Frontal cortex (tissue), 4 donors: ENCODE results near the gene TMTC2. TPM values are rescaled to one million over a fixed set of nuclear protein-coding genes. Genes with fewer than 3 reads are reported as not detected.
A peak's percentile ranks its signal among the peaks of the same experiment; 100 is the strongest.

Source experiments
- DNase-seq, 2 donors: peaks; one replicate each; pipeline ENCODE4 v3.0.0; 2012; ENCODE audit warnings: low spot score in 2 of 2
- FAIRE-seq: peaks from 2 replicates; lab custom pipeline; 2012; peaks lifted over from hg19 to GRCh38; lab: Jason Lieb, UNC
- total RNA-seq: library from RNA; depleted of rRNA; stranded (reverse); fragments of >200 nt; gene quantifications from one replicate; pipeline ENCODE4 v1.2.3, GENCODE V29; 2014
- donor health status: control.
- donor health status: control.
- donor health status: control.

The TMTC2 gene
- total RNA-seq, 1 donor from 2014 or later = 15.9 TPM

DNA sequence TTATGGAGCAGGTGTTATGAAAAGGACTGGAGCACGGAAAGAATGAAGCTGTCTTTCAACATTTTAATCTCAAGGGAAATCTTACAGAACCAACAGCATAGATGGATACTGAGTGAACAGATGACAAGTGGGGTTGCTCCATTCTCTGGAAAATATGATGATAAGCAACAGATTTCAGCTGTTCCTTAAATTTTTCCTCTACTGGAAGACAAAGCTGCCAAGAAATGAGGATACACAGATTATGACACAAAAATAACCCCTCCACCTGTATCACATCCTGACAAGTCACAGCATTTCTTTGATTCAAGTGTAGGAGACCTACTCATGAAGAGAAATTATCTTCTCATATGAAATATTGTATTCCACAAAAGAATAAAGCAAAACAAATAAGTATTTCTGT is 13.0 kb upstream of the TMTC2 start:
- FAIRE-seq = no peak

DNA sequence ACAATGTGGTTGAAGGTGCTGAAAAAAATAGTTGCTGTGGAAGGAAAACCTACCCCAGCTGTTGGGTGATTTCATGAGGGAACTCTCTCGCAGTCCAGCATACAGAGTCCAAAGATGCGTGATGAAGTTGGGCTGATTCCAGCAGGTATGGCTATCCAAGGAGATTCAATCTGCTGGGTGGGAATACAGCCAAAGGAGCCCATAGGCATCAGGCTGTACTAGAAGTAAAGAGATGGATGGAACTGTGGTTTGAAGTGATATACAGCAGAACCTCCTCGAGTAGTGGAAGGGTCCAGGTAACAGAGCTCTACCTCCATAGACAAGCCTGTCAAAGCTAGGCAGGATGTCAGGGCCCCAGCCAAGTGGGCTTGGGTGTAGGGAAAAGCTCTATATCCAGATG is 11.5 kb upstream of the TMTC2 start:
- DNase-seq (no peak), FAIRE-seq (no peak)

More for the DNA sequence above, 13.0 kb upstream of the TMTC2 start:
- DNase-seq = no peak

DNA sequence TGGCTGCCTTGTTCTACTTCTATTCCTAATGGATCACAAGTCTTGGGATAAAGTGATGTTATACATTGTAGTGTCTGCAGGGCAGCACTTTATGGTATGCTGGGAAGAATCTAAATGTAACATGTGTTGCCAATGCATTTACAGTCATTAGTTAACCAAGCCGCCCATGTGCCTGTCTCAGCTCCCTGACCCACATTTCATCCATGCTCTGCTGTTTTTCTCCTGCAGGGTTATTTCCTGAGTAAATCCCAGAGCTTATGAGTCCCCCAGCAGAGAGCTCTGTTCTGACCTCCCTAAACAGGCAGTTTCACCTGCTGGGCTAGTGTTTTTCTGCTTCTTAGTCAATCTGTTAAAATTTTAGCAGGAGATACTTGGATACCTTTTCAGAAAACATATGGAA is 4.4 kb upstream of the TMTC2 start:
- FAIRE-seq (no peak), DNase-seq (no peak)

DNA sequence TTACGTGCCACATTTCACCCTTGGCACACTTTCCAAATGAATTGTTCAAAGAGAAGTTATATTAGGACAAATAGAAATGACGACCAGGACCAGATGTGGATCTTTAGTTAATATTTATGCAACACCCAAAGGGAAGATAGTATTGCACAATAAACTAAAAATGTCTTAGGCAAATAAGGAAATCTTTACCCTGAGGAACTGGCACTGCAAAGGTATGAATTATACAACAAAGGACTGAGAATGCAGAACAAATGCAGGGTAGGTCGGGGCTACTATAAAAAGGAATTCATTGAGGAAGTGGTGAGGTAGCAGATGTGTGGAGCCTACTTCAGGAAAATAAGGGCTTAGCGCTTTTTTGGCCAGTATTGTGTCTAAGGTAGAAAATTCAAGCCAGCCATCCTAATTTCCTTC is 3.9 kb upstream of the TMTC2 start:
- FAIRE-seq = no peak
- no peak for DNase-seq

DNA sequence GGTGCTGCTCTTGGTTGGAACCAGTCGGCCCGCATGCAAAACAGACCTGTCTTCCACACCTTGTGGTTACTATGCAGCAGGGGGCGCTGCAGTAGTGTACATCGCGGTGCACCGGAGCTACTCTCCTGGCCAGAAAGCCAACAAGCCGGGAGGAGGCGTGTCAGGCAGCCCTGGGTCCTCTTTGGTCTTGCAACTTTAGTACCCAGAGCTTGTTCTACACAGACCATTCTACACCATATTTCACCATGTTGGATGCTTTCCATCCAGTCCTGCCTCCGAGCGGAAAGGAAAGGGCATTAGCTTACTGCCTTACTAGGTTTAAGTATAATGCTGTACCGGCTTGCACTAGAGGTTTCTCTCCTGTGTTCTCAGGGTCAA is 927 bp upstream of the TMTC2 start:
- FAIRE-seq (no peak), DNase-seq (peak; percentile 58 to 64)

DNA sequence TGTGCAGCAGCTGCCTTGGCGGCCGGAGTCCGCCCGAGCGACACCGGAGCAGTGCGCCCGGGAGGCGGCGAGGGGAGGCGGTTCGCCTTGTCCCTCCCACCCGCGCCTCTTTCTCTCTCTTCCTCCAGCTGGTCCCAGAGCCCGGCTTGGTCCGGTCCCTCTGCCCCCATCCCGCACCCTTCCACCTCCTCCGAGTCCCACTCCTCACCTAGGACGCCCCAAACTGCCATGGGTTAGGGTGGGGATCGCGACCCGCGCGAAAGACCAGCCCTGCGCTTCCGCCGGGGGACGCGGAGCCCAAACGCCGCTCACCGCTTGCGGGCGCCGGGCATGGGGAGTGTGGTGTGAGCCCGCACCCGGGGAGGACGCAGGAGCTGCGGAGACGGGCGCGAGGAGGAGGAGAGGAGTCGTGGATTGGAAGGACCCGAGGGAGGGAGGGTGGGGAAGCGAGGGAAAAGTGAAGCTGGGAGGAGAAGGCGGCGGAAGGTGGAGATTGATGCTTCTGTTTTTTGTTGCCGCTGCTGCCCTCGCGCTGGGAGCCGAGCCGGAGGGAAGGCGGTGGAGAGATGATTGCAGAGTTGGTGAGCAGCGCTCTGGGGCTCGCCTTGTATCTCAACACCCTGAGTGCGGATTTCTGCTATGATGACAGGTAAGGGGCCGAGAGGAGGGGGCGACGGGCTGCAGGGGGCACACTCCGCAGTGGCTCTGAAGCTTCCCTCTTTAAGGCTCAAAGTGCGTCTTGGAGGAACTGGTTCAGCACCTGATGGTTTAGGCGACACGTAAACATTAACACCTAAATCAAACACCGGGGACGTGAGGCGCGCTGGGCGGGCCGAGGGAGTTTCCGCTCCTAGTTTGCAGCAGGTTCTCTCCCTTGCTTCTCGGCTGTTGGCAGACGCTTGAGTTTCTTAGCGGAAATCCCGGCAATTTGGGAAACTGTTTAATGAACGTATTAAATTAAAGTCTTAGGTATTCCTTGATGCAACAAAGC is 610 bp downstream of the TMTC2 start:
- no peak for FAIRE-seq
- DNase-seq = no peak

DNA sequence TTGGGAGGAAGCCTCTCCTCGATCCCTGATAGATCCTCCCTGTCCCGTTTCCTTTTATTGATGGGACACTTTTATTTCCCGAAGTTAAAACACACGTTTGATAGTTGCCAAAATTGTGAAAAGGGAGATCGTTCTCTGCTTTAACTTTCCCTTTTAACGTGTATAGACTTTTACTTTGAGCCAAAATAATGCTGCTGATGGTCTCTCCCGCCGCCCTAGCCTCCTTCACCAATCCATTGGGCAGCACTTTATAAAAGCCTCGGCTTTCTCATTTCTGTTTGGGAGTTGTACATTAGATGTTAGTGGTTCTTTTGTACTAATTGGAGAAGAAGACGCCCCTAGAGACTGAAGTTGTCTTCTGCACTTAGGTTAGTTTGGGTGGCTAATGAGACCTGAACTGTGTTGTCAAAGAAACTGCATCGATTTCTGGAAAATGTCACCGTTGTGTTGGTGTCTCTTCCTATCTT is 1.4 kb downstream of the TMTC2 start:
- no peak for FAIRE-seq
- DNase-seq = no peak

DNA sequence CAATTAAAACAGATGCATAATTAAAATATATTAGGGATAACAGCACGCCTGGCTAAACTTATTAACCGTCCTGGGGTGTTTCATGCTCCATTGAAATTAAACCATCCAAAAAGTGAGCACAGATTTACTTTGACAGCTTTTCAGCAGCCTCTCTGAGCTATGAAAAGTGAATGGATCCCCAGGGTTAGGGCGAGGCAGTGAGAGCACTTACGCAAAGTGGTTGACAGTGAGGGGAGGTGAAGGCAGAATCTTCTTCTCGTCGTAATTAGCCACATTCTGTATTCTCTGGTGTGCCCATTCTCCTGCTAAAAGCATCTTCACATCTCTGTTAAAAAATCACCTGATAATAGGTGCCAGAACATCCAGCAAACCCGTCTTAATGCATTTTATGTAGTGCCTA is 1.9 kb downstream of the TMTC2 start:
- FAIRE-seq = no peak
- DNase-seq = no peak

DNA sequence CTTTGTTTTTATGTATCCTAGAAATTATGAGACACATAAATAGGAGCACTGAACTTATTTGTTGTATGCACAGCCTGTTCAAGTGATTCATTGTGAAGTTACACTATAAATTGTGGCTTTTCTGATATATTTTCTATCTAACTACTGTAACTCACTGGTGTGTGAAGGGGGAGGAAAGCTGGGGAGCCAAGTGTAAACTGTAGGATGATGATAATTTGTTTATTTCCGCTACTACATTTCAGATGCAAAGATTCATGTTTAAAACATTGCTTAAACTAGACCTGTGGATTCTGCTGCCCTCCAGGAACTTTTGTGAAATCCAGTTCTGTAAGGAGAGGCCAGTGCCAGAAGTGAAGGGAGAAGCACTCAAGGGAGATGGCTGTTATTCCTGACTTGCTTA is 3.3 kb downstream of the TMTC2 start:
- no peak for FAIRE-seq
- no peak for DNase-seq

DNA sequence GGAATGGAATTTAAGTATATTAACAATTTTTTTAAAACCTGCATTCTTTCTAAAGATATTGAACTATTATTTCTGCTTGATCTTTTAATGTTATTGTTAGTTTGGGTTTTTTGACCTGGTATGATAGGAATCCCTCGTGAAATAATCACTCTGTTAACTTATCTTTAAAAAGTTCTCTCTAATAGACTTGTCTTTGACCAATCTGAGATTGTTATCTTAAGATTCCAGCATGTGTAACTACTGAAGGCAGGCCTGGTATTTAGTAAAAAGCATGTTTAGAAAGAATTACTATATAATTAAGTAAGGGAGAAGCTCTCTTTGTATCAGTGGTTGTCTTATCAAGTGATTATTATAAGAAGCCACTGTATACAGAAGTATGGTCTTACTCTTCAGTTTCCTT is 4.8 kb downstream of the TMTC2 start:
- FAIRE-seq (peak; percentile 31), DNase-seq (no peak)

DNA sequence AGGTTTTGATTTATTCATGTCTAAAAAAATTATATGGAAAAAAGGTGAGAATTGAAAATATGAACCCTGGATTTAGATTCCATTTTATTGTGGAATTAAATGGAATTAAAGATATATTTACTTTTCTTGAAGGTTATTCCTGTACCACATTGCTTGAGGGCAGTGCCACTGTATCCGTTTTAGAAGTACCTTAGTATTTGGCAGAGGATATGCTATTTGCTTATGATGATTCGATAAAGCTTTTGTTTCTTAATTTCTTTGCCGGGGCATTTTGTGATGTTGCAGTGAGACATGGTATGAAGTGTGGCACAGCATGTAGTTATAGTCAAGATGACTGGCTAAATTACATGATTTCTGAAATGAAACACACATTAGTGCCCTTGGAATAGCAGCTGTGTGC is 7.6 kb downstream of the TMTC2 start:
- DNase-seq (no peak), FAIRE-seq (no peak)

DNA sequence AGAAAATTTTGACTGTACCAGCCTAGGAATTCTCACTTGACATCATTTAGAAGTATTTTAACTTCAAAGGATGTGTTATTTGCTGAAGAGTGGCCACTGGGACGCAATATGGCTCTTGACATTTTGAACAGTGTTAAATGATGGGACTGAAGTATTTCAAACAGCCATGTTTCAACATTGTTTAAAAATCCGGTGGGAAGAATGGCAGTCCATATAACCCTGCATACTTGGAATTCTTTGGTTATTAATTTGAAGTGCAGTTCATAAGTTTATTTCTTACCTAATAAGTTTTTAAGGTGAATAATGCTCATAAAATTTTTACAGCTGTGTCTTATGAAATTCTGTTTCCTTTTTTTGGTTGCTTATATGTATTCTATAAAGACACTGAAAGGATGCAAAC is 8.3 kb downstream of the TMTC2 start:
- no peak for FAIRE-seq
- DNase-seq = no peak

DNA sequence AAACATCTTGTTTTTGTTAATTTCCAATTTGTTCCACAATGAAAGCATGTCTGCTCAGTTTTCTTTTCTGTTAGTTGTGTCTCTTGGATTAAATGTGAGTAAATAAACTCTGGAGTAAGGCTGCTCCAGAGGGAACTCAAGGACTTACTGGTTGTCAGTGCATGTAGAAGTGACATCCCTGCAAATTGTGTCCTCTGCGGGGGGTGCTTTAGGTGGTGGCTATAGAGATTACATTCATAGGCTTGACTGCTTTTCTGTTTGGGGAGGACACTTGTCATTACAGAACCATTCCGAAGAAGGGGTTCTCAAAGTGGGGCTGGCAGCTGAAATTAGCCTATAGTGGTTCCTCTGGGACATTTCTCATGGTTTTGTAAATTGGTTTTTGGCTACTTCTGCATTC is 8.8 kb downstream of the TMTC2 start:
- no peak for DNase-seq
- no peak for FAIRE-seq

DNA sequence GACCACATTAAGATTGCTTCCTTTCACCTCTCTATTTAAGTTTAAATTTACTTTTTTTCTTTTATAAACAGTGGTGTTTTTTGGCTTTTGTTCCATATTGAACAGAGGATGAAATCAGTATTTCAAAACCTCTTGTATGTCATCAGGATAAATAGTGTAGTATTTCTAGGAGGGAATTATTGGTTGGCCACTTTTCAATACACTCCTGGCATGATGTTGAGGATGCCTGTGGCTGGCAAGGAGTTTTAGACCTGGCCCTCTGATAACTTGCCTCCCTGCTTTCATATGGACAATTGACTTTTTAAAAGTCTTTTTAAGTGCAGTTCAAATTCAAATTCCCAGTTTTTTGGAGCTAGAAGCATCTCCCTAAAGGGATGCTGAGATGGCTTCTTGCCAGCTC is 9.8 kb downstream of the TMTC2 start:
- DNase-seq (no peak), FAIRE-seq (no peak)

DNA sequence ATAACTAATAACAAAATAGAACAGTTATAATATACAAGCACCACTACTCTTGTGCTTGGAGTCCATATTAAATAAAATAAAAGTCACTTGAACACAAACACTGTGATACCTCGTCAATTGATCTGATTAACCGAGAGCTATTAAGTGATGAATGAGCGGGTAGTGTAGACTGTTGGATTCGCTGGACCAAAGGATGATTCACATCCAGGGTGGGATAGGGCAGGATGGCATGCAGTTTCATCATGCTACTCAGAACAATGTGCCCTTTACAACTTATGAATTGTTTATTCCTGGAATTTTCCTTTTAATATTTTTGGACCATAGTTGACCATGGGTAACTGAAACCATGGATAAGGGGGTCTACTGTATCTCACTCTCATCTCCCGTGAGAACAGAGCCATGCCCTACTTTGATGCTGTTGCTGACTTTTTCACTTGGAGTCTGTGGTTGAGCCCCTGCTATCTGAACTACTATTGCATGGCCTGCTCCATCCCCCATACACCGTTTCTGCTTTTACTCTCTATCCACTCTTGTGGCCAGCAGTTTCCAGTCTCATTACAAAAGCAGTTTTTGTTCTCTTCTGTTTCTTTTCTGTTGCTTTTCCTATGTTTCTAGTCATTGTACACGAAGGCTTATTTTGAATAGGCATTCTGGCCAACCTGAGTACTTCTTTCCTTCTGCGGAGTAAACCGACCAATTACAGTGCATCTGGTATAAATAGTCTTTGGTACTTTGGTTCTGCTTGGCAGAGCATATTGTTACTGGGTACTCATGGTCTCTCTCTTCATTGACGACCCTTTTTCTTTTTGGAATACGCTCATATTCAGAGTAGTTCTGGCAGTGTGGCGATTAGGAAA is 12.2 kb downstream of the TMTC2 start:
- FAIRE-seq = no peak
- DNase-seq = no peak

DNA sequence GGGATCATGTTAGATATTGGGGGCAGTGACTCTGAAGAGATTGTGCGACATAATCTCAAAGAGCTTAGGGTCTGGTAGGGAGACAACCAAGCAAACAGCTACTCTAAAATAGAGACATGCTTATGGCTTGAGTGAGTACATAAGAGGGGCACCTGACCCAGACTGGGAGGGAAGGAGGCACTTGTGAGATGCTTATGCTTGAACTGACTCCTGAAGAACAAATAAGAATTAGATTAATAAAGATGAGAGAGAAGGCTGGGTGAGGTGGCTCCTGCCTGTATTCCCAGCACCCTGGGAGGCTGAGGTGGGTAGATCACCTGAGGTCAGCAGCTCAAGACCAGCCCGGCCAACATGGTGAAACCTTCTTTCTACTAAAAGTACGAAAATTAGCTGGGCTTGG is 19.1 kb downstream of the TMTC2 start:
- no peak for FAIRE-seq
- no peak for DNase-seq

DNA sequence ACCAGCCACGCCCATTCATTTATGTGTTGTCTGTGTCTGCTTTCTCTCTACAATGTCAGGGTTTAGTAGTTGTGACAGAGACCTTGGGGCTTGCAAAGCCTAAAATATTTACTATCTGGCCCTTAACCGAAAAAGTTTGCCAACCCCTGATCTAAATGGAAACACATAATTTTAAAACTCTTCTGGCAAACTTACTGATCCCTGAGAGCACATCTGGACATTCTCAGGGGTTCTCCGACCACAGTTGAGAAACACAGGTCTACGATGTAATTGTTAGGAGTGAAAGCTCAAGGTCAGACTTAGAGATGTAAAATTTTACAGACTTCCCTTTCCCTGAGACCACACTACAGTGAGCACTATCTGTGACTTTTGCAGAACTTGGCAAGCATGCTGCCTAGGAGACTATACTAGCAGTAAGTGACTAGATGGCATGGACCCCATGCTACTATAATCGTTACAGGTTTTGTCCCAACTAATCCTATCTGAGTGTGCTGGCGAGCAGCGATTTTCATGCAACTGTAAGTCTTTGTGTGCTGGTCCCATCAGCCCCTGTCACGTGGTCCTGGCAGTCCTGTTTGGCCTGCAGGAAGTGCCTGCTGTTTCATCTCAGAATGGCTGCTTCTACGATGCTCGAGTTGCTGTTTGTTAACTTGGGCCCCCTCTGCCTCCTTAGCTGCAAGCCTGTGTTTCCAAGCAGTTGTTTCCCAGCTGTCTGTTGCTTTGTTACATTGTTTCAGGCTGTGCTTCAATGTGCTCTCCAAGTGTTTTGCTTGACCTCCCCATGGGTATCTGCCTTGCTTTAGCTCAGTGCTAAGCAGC is 21.6 kb downstream of the TMTC2 start:
- peak; percentile 26 to 41 for DNase-seq

DNA sequence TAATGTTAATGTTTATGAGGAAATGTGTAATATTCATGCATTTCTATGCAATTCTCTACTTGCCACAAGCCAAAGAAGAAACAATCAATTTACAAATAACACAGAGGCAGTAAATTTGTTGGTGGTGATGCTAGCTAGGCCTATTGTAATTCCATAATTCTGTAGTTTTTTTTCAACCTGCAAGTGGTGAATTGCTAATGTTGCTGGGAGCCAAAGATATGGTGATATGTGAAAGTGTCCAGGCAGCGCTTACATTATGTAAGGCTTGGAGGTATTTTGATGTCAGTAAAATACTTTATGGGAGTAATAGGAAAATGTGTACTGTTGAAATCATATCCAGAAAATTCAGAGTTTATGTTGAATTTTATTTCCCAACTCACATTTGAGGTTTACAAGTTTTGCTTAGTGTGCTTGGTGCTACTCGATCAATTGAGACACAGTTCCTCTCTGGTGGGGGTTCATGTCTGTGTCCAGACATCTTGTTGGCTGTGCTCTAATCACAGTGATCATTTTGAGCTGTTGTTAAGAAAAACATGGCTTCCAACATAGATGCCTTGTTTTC is 23.2 kb downstream of the TMTC2 start:
- no peak for FAIRE-seq
- DNase-seq = no peak

More for the DNA sequence above, 21.6 kb downstream of the TMTC2 start:
- no peak for FAIRE-seq

DNA sequence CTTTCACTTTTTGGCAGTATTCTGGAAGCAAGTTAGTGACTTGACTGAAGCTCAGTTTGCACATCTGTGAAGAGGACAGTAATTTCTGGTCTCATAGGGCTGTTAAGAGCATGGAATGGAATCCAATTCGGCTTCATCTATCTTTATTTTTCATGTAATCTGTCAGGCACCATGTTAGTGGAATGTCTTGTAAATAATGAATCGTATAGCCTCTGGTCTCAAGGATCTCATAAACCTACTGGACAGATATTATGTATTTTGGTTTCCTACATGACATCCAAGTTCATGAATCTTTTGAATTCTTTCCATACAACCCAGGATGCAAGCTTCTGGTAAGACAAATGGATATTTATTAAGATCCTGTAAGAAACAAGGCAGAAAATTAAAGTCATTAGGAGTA is 24.0 kb downstream of the TMTC2 start:
- DNase-seq = no peak
- no peak for FAIRE-seq

DNA sequence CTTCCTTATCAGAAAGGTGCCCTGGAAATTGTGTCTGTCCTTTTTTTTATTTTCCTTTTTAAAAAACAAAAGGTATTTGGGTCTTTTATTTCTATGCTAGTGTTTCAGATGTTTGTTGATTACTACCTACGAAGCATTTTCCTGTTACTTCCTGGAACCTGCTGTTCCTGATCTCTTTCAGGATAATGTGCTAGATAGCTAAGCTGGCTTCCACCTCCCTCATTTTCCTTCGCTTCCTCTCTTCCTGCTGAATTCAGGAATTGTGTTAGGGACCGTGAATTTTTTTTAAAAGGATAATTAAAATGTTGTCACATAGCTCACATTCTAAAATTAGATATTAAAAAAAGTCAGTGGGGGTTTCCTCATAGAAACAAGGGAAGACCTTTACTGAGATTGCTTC is 27.7 kb downstream of the TMTC2 start:
- no peak for FAIRE-seq
- DNase-seq = no peak
